Suppressor macrophage (primary cell): ENCODE measurements around the gene ZFP82.

Experiments used
- DNase-seq, 4 experiments: peaks; one replicate each; pipeline ENCODE4 v3.0.0-alpha.2; 2020 to 2022
- total RNA-seq, 17 experiments: gene quantifications; one replicate each; lab custom pipeline; 2026; ENCODE audit warnings: mixed read lengths in 6 of 17, inconsistent platforms in 3 of 17; lab: John Stamatoyannopoulos, UW

The ZFP82 gene
- 0.84 to 9.3 (median 3.6) reads per million in 17 experiments for total RNA-seq

- DNase-seq = peak; percentile 81 to 92 (median 86)
These were observed at the start of gene ZFP82 for GRCh38 chr19:36418287-36419001. Gene ZFP82, minus strand, starts transcription at chr19:36418644. Its CDS starts 8,855 bp downstream, at chr19:36409789.

GRCh38 chr19:36460046-36460445, 41.6 kb upstream of the ZFP82 start:
- DNase-seq = no peak

GRCh38 chr19:36456831-36457230, 38.4 kb upstream of the ZFP82 start:
- no peak for DNase-seq

- no peak for DNase-seq
These were observed 30.7 kb upstream of the ZFP82 start for GRCh38 chr19:36449059-36449670.

GRCh38 chr19:36441339-36441738, 22.9 kb upstream of the ZFP82 start:
- DNase-seq = no peak

- no peak for DNase-seq
These were observed 18.1 kb upstream of the ZFP82 start for GRCh38 chr19:36436531-36436930.

GRCh38 chr19:36423925-36424324, 5.5 kb upstream of the ZFP82 start:
- DNase-seq = no peak

GRCh38 chr19:36421749-36422481, 3.5 kb upstream of the ZFP82 start:
- no peak for DNase-seq

- peak in 3 of 4 experiments; percentile 4 to 48 (median 26) for DNase-seq
These were observed 2.7 kb upstream of the ZFP82 start for GRCh38 chr19:36420961-36421748.

- DNase-seq = no peak
These were observed 625 bp downstream of the ZFP82 start for GRCh38 chr19:36417752-36418286.

GRCh38 chr19:36409841-36410240, 8.6 kb downstream of the ZFP82 start:
- DNase-seq = no peak

GRCh38 chr19:36408101-36408500, 10.3 kb downstream of the ZFP82 start:
- DNase-seq = no peak

GRCh38 chr19:36404498-36404897, 13.9 kb downstream of the ZFP82 start:
- no peak for DNase-seq

GRCh38 chr19:36401475-36401874, 17.0 kb downstream of the ZFP82 start:
- DNase-seq = no peak

GRCh38 chr19:36398571-36398970, 19.9 kb downstream of the ZFP82 start:
- DNase-seq = peak; percentile 28 to 68 (median 59)

GRCh38 chr19:36392916-36393673, 25.3 kb downstream of the ZFP82 start:
- no peak for DNase-seq

GRCh38 chr19:36379510-36379819, 39.0 kb downstream of the ZFP82 start:
- DNase-seq = no peak

- peak; percentile 97 to 98 (median 97) for DNase-seq
These were observed 39.6 kb downstream of the ZFP82 start, which contains the start of gene ZFP14 for GRCh38 chr19:36378625-36379509. Gene ZFP14, minus strand, starts transcription at chr19:36379201. Its CDS starts 11,309 bp downstream, at chr19:36367892.

GRCh38 chr19:36377541-36378178, 40.8 kb downstream of the ZFP82 start:
- no peak for DNase-seq

GRCh38 chr19:36373638-36374156, 44.7 kb downstream of the ZFP82 start:
- no peak for DNase-seq
